RPMI7951 (cell line): ENCODE measurements around the gene ACTN4. TPM values are rescaled to one million over a fixed set of nuclear protein-coding genes. Genes with fewer than 3 reads are reported as not detected.
A peak's percentile ranks its signal among the peaks of the same experiment; 100 is the strongest.

Source experiments
- DNase-seq: peaks from one replicate; pipeline ENCODE4 v3.0.0-alpha.2; 2012; ENCODE audit warnings: low read depth
- total RNA-seq: library from RNA; depleted of rRNA; stranded (reverse); fragments of >200 nt; shearing (Covaris generic); gene quantifications from 2 replicates; pipeline ENCODE4 v1.2.3, GENCODE V29; 2014

ACTN4 gene
- total RNA-seq, 1 experiment from 2014 or later, result 306 TPM

- DNase-seq, result no peak
Measured at GRCh38 chr19:38676878-38677646, 29.6 kb downstream of the ACTN4 start.

GRCh38 chr19:38678217-38678890 lies 30.9 kb downstream of the ACTN4 start:
- DNase-seq, result no peak

DNA sequence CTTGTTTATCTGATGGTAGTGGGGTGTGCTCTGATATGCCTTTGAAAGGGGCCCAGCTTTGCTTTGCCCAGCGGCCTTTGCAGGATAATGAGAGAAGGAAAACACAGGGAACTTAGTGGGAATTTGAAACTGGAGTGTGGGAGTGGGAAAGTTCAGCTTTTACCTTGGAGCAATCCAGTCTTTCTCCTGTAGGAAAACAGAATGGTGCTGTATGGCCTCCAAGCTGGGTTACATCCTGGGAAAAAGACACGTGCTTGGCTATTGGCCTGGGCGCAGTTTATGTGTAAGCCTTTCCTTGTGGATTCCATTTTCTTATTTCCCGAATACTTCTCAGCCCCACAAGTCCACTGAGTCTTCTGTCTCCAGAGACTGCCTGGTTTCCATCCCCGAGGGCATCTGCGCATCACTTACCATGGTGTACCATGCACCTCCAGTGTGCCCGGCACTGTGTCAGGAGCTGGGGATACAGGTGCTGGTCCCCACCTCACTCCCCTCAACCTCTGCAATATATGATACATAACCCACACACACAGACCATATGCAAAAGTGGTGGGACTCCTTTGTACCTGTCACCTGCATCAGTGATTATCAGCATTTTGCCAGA lies 31.5 kb downstream of the ACTN4 start:
- no peak for DNase-seq

DNA sequence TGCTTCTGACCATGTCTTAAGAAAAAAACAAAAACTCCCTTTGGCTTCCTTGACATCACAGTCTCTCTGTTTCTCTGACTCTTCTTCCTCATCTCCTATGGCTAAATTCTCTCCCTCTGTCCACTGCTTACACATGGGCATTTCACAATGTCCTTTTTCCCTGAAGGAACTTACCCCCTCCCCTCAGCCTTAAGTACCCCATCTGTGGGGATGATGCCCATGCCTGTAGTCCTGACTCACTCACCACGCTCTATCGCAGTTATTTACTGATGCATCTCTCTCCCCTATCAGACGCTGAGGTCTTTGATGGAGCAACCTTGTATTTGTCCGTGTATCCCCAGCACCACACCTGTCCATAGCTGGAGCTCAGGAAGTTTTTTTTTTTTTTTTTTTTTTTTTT lies 32.4 kb downstream of the ACTN4 start:
- DNase-seq, result peak; percentile 69

GRCh38 chr19:38682195-38682867 lies 34.9 kb downstream of the ACTN4 start:
- DNase-seq, result no peak

- no peak for DNase-seq
Measured at GRCh38 chr19:38682872-38683392, 35.5 kb downstream of the ACTN4 start.

DNA sequence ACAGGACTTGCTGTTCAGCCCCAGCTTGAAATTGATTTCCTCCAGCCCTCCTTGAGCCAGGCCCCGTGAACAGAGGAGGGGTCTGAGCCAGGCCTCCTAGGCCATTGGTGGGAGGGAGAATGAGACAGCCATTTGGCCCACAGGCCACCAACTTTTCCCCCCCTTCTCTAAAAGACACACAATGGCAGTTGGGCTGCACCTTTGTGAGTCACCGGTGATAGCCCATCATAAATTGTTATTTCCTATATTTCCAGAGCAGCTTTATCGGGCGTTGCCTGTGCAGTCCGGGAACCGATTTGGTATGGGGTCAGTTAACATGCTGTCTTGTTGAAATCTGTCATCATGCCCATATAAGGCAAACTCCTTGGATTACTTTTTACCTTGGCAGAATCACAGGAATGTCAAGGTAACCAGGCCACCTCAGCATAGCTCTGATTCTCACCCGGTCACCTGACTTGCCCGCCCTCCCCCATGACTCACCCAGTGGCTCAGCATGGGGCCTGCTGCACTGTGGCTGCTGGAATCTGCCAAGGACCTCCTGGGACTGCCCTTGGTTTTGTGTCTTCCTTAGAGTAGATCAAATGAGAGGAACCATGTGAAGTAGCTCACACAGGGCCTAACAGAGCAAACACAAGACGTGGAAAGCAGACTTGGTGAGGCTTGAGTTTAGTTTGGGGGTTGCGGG lies 36.1 kb downstream of the ACTN4 start:
- DNase-seq, result peak; percentile 94

GRCh38 chr19:38684078-38684861 lies 36.8 kb downstream of the ACTN4 start:
- peak; percentile 96 for DNase-seq

DNA sequence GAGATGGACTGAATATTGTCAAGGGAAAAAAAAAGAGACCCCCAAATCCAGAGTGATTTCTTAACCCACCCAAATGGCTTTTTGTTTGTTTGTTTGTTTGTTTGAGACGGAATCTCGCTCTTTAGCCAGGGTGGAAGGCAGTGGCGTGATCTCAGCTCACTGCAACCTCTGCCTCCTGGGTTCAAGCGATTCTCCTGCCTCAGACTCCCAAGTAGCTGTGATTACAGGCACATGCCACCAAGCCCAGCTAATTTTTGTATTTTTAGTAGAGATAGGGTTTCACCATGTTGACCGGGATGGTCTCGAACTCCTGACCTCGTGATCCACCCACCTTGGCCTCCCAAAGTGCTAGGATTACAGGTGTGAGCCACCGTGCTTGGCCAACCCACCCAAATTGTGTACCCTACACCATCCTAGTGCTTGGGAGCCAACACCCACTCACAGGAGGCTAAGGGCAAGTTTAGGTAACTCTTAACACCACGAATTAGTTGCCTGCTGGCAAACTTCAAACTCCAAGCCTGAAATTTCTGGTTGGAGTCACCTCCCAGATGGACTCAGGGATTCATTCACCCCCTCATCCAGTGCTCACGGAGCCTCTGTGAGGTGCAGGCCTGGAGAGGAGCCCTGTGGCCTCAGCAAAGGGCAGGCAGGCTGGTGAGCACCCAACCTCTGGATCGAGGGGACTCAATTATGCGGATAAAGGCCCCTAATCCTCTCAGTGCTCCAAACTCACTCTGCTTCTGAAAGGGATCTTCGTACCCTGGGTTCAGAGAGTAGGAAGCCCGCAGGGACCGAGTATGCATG lies 37.6 kb downstream of the ACTN4 start:
- DNase-seq, result no peak

DNA sequence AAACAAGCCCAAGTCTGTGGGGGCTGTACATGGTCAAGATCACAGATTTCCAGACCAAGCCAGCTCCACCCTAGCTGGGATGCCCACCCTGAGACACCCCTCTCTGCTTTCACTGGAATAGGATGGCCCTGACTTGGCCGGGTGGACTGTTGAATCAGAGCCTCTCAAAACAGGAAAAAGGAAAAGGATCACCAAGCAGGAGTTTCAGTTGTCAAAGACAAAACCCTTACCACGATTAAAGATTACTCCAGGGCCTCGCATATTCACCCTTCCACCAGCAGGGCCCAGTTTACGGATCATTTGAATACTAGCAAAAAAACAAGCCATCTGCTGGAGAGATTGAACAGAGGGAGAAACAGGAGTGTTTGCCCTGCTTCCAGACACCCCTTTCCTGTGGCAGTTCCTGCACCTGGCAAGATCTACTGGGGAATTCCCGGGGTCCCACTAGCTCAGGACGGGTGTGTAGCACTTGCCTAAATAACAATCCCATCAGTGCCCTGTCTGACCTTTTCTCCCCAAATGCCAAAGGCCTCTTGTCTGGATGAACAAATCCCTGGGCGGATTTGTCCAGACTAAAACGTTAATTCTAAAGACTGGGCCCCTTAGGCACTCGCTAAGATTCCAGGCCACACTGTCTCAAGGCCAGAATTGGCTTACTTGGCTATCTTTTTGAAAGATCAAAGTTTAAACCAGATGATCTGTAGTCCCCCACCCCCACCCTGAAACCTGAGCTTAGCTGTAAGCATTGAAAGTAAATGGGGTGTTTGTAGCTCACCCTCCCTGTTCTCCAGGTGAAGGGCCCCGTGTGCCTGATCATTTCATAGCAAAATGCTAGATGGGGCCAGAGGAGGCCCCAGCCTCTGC lies 38.4 kb downstream of the ACTN4 start:
- peak; percentile 72 for DNase-seq

- no peak for DNase-seq
Measured at GRCh38 chr19:38686530-38686888, 39.1 kb downstream of the ACTN4 start.

GRCh38 chr19:38687837-38688378 lies 40.5 kb downstream of the ACTN4 start:
- no peak for DNase-seq

DNA sequence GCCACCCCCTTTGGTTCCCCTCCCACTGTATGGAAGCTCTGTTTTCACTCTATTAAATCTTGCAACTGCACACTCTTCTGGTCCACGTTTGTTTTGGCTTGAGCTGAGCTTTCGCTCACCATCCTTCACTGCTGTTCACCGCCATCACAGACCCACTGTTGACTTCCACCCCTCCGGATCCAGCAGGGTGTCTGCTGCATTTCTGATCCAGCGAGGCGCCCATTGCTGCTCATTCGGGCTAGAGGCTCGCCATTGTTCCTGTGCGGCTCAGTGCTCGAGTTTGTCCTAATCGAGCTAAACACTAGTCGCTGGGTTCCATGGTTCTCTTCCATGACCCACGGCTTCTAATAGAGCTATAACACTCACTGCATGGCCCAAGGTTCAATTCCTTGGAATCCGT lies 42.7 kb downstream of the ACTN4 start:
- DNase-seq, result no peak

DNA sequence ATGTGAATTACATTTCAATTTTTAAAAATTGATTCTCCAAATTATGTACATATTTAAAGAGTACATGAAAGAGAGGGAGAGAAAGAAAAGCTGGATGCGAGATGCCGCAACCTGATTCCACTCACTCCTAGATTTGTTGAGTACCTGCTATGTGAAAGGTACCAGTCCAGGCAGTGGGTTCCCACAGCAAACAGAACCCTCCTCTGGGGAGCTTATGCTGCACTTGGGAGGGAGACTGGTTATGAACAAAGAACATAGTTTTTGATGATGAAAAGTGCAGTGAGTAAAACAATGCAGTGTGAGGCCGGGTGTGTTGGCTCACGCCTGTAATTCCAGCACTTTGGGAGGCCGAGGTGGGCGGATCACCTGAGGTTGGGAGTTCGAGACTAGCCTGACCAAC lies 43.4 kb downstream of the ACTN4 start:
- DNase-seq, result no peak

DNA sequence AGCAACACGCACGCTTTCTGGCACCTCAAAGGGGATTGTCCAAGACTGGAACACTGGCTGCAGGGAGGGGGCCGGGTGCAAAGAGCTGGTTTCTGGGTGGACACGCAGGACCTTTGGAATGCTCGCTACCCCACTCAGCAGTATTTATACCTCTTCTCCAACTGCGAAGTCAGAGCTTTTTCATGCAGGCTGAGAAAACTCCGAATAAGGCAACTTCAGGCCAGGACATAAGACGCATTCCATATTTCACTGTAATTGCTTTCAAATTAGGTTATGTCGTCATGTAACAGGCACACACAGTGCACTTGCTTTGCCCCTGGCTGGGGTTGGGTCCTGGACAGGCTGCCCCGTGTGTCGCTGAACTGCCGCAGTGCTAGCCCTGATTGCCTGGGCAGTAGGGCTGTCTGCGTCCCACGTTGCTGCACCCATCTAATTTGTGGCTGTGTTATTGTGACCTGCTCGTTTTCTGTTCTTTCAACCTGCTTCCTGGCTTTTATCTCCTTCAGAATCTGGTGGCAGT lies 44.5 kb downstream of the ACTN4 start:
- DNase-seq, result peak; percentile 98

DNA sequence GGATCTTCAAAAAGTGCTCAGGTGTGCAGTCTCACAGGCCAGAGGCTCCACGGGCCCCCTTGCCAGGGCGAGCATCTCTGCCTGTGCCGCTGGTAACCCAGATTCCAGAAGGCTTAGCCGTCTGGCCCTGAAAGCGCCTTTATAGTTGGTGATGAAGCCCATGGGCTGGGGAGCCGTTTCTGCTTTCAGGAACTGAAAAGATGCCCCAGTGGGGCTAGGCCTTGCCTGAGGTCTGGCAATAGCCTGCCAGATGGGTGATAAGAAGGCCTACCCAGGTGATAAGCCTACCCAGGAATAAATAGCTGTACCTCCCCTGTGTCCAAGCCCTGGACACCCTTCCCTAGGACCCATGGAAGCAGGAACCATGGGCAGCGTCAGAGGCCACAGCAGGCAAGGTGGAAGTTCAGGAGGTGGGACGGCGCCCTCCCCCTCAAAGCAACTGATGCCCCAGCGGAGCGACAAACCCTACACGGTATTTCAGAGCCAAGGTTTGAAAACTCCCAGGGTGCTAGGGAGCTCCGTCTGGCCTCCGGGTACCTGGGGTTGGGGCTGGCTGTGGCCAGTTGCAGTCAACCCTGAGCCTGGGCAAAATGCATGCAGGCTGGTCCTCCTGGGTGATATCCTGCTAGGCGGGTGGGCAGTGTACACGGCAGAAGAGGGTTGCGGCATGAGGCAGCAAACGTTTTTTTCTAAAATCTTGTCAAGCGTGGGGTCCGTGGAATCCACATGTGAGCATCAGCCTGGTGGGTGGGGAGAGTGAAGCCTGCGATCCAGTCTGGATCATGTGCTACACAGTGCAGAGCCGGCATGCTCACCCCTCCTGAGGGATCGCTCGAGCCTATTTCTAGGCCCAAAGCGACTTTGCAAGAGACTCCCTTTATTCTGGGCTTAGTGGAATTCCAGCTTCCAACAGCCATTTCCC lies 45.3 kb downstream of the ACTN4 start:
- DNase-seq, result no peak
